NCI-H446 (cell line): ENCODE data around the gene LCN2.
"Not testable (repeated sequence)": the region's sequence is repeated elsewhere in the genome, so short reads cannot be mapped to it uniquely, and the experiment has no call there.

Experiments
- DNase-seq, 2 experiments: peaks; one replicate each; lab custom pipeline; 2025; lab: John Stamatoyannopoulos, UW

The LCN2 gene

GRCh38 chr9:128149001-128149701 lies at the start of gene LCN2:
LCN2 (plus strand) TSS chr9:128149453; CDS start chr9:128149526, 73 bp downstream.
- no peak for DNase-seq

DNA sequence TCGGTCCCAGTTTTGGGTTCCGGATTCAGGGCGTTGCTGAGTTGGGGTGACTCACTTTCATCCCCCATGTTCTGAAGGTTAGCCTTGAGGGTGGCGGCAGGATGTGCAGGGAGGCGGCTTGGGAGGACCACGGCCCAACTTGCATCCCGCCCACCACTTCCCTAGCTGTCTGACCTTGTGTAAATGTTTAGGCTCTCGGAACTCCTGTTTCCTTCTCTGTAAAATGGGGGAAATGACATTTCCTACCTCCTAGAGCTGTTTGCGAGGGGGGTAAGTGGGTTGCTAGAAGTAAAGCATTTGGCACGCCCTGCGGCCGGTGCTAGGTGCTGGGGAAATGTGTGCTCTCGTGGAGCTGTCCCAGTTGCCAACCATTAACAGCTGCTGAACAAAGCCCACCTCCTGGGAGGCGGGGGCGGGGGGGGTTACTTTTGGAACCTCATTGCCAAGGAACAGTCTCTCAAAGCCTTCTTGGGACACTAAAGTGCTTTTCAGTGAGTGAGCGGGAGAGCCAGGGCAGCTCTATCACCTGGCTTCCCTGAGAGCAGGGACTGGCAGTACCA lies 49.2 kb upstream of the LCN2 start:
- DNase-seq: no peak

DNA sequence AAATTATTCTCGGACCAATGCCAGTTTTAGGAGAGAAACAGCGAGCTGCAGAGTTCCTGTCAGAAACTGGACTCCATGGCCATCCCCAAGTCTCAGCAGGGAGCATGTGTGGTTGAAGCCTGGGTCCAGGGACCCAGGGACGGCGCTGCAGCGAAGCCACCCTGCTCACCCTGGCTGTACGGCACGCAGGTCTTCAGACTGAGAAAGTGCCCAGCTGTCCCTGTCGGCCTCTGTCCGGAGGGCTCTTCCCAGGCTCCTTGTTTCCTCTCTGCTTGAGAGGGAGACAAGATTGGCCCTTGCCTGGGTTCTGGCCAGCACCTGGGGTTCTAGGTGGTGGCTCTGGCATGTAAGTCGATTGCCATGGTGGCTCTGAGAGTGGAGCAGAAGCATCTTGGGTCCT lies 48.7 kb upstream of the LCN2 start:
- no peak for DNase-seq

- DNase-seq: no peak
Measured at GRCh38 chr9:128101231-128101661, 48.0 kb upstream of the LCN2 start.

GRCh38 chr9:128101690-128102089 lies 47.6 kb upstream of the LCN2 start:
- no peak for DNase-seq

DNA sequence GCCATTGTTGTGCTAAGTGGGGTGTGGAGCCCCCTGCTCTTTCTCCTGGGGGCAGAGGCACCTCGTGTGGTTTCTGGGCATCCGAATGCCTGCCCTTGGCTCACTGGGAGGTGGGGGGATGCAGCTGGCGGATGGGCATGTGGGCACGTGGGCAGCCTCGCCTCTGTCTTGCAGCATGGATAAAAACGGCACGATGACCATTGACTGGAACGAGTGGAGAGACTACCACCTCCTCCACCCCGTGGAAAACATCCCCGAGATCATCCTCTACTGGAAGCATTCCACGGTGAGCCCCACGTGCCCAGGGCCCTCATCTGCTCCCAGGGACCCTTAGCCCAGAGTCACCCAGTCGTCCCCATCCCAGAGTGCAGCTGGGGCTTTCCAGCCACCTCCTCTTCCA lies 47.1 kb upstream of the LCN2 start:
- DNase-seq: no peak

DNA sequence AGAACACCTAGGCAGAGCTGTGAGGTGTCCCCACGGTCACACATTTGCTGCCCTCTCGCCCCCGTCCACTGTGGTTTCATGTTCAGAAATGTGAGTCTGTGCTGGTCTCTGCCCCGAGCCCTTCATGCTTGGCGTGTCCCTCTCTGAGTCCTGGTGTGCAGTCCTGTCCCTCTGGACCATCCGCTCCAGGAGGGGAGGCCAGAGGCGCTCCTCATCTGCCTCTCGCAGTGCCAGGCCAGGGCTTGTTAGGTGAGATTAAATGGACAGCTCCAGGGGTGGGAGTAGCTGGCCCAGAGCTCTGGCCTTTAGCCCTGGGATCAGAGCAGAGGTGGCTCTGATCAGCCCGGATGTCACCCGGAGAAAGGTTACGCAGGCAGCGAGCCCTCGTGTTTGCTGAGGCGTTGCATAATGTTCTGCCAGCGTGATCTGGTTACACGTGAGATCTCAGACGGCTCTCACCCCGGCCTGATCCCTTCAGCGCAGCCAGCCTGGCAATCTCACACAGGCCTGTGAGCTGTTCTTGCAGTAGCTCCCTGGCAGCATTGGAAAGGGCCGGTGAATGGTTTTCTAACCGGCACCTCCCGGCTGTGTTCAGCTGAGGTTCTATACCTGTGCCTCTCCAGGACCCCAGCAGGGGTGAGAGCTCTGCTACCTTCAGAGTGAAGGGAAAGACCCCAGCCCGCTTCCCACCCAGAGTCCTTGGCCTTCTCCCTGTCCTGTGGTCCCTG lies 46.2 kb upstream of the LCN2 start:
- DNase-seq: no peak

DNA sequence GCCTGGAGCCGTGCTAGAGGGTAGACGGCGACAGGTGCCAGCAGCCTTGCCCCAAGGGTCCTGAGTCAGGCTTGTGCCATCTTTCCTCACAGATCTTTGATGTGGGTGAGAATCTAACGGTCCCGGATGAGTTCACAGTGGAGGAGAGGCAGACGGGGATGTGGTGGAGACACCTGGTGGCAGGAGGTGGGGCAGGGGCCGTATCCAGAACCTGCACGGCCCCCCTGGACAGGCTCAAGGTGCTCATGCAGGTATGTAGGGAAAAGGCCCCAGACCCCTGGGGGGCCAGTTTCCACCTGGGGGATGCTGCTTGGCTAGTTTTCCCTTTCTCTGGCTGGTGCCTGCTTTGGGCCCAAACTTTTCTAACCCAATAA lies 45.7 kb upstream of the LCN2 start:
- DNase-seq: no peak

- DNase-seq: no peak
Measured at GRCh38 chr9:128104171-128104618, 45.1 kb upstream of the LCN2 start.

DNA sequence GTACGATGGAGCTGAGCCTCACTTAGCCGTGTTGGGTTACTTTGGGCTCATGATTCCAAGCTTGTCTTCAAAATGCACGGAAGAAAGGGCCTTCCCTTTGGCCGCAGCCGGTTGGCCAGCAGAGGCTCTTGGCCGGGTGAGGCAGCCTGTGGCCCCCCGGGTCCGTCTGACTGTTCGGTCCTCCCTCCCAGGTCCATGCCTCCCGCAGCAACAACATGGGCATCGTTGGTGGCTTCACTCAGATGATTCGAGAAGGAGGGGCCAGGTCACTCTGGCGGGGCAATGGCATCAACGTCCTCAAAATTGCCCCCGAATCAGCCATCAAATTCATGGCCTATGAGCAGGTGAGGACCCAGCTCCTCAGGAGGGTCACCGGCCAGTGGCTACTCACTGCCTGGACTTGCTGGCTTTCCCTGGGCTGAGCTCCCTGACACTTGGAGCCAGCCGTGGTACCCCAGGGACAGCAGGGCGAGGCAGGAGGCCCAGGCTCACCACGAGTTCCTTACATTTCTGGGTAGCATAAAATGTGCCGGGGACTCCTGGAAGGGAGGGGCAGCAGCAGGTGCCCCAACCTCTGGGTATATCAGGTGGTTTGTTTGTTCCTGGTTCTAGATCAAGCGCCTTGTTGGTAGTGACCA lies 43.6 kb upstream of the LCN2 start:
- DNase-seq: no peak

DNA sequence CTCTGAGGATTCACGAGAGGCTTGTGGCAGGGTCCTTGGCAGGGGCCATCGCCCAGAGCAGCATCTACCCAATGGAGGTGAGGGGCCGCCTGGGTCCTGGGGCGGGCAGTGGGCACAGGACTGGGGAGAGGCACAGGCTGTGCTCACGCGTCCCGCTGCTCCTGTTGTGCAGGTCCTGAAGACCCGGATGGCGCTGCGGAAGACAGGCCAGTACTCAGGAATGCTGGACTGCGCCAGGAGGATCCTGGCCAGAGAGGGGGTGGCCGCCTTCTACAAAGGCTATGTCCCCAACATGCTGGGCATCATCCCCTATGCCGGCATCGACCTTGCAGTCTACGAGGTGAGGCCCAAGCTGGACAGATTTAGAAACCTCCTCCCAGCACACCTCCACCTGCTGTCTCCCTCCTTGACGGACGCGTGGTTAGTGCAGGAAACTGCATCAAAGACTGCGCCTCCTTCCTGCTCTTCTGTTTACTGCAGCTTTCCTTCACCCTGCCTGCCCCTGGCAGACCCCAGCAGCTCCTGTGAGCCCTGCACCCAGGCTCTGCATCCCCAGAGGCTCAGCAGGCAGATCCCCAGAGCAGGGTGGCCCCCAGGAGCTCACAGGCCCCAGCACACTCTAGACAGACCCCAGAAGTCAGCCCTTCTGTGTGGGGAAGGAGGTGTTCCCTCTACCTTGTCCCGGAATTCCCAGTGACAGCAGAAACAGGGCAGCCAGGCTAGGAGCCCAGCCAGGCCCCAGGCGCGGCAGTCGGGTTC lies 42.9 kb upstream of the LCN2 start:
- no peak for DNase-seq

DNA sequence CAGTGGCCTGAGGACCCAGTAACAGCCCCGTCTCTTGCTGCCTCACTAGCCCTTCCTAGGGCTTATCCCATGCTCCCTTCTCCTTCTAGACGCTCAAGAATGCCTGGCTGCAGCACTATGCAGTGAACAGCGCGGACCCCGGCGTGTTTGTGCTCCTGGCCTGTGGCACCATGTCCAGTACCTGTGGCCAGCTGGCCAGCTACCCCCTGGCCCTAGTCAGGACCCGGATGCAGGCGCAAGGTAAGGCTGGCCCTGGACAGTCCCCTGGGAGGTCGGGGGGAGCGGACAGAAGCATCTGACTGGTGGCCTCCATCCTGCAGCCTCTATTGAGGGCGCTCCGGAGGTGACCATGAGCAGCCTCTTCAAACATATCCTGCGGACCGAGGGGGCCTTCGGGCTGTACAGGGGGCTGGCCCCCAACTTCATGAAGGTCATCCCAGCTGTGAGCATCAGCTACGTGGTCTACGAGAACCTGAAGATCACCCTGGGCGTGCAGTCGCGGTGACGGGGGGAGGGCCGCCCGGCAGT lies 42.2 kb upstream of the LCN2 start:
- no peak for DNase-seq

DNA sequence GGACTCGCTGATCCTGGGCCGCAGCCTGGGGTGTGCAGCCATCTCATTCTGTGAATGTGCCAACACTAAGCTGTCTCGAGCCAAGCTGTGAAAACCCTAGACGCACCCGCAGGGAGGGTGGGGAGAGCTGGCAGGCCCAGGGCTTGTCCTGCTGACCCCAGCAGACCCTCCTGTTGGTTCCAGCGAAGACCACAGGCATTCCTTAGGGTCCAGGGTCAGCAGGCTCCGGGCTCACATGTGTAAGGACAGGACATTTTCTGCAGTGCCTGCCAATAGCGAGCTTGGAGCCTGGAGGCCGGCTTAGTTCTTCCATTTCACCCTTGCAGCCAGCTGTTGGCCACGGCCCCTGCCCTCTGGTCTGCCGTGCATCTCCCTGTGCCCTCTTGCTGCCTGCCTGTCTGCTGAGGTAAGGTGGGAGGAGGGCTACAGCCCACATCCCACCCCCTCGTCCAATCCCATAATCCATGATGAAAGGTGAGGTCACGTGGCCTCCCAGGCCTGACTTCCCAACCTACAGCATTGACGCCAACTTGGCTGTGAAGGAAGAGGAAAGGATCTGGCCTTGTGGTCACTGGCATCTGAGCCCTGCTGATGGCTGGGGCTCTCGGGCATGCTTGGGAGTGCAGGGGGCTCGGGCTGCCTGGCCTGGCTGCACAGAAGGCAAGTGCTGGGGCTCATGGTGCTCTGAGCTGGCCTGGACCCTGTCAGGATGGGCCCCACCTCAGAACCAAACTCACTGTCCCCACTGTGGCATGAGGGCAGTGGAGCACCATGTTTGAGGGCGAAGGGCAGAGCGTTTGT lies 41.6 kb upstream of the LCN2 start:
- DNase-seq: no peak

DNA sequence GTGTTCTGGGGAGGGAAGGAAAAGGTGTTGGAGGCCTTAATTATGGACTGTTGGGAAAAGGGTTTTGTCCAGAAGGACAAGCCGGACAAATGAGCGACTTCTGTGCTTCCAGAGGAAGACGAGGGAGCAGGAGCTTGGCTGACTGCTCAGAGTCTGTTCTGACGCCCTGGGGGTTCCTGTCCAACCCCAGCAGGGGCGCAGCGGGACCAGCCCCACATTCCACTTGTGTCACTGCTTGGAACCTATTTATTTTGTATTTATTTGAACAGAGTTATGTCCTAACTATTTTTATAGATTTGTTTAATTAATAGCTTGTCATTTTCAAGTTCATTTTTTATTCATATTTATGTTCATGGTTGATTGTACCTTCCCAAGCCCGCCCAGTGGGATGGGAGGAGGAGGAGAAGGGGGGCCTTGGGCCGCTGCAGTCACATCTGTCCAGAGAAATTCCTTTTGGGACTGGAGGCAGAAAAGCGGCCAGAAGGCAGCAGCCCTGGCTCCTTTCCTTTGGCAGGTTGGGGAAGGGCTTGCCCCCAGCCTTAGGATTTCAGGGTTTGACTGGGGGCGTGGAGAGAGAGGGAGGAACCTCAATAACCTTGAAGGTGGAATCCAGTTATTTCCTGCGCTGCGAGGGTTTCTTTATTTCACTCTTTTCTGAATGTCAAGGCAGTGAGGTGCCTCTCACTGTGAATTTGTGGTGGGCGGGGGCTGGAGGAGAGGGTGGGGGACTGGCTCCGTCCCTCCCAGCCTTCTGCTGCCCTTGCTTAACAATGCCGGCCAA lies 40.8 kb upstream of the LCN2 start:
- DNase-seq: no peak

GRCh38 chr9:128109050-128109709 lies 40.1 kb upstream of the LCN2 start:
- DNase-seq: no peak

GRCh38 chr9:128111726-128112125 lies 37.5 kb upstream of the LCN2 start:
- not testable (repeated sequence) for DNase-seq

DNA sequence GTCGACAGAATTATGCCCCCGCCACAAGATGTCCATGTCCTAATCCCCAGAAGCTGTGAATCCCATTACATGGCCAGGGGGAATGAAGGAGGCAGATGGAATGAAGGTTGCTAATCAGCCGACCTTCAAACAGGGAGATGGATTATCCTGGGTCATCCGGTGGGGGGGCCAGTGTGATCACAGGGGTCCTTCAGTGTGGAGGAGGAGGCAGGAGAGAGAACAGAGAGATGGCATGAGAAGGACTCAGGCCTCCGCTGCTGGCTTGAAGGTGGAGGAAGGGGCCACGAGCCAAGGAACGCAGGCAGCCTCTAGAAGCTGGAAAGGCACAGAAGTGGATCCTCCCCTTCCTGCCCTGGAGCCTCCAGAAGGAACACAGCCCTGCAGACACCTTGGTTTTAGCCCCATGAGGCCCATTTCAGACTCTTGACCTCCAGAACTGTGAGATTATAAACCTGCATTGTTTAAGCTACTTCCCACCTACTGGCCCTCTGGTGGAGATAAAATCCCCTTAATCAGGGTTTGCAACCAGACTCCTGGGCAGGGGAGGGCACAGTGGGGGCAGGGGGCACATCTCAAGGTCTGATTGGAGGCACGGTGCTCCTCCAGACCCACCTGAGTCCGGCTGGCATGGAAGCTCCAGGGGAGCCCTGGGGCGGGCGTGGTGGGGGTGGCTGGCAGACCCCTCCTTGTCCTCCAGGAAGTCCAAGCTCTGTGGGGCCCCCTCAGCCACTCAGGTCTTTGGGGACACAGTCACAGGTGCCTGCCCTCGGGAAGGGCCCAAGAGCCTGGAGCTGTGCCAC lies 35.5 kb upstream of the LCN2 start:
- DNase-seq: no peak

DNA sequence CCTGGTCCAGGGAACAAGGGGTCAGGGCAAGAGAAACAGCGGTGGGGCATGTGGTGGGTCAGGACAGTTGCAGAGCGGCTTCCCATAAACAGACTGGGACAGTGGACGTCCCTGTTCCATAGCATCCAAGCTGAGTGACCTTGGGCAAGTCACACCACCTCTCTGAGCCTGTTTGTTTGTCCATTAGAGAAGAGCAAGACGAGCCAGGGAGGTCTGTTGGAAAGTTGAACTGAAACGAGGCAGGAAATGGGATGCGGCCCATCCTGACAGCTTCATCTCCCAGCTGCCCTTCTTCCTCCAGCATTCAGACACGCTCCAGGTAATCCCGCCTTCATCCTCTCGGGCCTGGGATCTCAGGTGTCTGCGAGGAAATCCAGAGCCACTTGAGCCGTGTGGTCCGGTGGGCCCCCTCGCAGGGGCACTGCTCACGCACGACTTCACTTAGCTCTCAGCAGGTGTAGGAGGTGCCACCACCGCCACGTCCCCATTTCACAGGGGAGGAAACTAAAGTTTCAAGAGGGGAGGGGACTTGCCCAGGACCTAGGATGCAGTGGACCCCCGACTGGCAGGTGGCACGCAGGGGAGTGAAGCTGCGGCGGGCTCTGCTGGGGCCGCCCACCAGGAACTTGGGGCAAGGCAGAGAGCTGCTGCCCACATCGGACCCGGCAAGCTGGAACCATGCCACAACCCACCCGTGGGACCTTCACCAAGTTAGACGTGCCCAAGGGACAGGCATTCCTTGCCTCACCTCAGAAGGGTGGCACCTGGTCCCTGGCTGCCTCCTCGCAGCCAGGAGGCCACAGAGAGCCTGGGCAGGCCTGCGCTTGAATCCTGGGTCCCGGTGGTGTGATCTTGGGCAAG lies 34.7 kb upstream of the LCN2 start:
- DNase-seq: no peak
